ENCODE results near the gene SLIT1.

SLIT1 gene

DNA sequence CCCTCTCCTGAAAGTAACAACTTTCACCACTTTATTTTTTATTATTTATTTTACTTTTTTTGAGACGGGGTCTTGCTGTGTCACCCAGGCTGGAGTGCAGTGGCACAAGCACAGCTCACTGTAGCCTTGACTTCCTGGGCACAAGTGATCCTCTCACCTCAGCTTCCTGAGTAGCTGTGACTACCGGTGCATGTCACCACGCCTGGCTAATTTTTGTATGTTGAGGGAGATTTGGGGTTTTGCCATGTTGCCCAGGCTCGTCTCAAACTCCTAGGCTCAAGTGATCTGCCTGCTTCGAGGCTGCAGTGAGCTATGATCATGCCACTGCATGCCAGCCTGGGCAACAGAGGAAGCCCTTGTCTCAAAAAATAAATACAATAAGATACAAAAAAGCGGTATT, 14.9 kb upstream of the SLIT1 start:
- no peak for DNase-seq (ENCODE audit: low read depth)

DNA sequence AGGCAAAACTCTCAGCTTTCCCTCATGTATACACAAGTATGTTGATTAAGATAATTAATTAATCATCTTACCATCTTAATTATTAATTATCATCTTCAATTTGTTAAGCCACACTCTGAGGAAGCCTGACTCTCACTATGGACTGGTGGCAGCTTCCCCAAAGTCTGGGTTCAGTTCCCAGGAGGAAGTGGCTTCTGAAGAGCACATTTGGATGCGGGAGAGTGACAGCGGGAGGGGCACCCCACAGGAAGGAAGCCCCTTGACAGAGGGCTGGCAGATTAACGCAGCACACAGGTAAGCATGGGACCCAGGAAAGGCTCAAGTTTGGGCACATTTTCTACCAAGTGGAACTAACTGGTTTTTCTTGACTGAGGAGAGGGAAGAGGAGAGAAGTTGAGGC, 13.4 kb upstream of the SLIT1 start:
- DNase-seq (ENCODE audit: low read depth), result no peak

DNA sequence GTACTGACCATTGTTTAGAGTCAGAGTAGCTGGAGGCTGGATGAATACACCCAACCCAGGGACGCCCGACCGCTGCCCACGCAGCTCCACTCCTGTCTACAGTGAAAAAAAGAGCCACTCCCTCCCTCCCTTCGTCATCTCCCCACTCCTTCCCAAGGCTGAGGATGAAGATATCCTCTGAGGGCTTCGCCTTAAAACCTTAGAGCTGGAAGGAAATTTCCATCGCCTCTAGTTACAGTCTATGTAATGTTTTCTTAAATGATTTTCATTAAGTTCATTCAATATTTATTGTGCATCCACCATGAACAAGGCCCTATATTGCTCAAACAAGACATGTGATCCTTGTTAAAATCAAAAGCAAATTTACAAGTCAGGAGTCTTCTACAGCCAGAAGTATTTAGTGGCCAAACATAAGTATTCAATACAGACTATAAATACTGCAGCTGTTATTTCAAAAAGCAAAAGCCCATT, 11.3 kb upstream of the SLIT1 start:
- no peak for DNase-seq (ENCODE audit: low read depth)

DNA sequence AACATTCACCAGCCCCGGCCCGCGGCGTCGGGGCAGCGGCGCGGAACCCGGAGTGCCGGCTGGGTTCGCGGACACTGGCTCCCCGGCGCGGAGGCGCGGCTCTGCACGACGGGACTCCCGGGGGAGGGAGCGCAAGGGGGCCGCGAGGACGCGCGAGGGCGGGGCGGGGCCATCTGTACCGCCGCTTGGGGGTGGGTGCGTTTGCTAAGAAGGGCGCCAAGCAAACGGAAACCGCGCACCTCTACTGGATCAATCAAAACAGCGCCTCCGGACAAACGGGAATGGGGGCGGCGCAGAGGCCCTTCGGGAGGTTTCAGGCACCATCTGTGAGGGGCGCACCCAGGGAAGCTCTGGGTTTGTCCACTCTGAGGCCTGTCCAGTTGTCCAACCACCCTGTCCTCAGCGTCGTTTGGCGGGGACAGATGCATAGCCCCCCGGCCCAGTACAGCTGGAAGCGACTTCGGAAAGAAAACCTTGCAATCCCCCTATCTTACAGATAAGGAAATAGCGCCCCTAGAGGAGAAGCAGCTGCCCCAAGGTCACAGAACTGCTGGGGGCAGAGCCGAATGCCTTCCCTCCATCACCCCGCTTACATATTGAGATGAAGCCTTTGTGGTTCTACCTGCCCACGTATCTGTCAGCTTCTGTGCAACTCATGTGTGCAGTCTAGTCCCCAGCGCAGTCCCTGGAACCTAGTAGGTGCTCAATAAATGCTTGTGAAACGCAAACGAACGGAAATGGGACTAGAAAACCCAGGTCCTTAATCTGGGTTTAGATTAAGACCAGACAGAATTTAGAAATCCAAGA, 10.7 kb upstream of the SLIT1 start:
- DNase-seq (ENCODE audit: low read depth), result peak; percentile 80

DNA sequence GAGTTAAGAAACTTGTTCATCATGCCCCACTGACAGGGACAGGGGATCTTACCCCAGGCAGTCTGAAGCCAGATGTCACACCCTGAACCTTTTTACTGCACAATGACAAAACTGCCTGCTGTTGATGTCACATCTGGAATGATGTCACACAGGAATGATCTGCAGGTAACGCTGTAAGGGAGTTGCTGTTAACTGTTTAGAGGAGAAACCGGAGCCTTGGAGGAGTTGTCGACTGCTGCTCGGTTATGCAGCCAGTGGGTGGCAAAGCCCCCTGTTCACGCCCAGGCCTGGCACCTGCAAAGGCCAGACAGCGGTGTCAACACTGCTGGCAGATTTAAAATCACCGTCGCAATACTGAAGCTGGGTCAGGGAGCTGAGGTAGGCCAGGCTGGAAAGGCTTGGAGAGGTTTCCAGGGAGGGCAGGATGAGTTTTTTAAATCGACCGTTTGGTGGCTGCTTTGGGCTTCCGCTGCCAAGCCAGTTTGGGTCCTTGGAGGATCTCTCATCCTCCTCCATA, 10.0 kb upstream of the SLIT1 start:
- DNase-seq (ENCODE audit: low read depth), result no peak

DNA sequence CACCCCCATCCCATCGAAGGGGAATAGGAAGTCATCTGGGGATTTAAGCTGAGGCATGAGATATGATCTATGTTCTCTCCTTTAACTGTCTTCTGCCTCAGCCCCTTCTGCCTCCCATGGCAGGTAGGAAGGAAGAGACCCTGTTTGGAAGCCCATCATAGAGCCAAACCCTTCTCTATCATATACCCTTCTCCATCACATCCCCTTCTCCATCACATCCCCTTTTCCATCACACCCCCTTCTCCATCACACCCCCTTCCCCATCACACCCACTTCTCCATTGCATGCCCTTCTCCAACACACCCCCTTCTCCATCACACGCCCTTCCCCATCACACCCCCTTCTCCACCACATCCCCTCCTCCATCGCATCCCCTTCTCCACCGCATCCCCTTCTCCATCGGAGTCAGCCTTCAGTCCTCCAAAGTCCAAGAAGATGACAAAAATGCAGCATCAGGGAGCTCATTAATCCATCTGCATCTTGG, 7.2 kb upstream of the SLIT1 start:
- DNase-seq (ENCODE audit: low read depth), result no peak

DNA sequence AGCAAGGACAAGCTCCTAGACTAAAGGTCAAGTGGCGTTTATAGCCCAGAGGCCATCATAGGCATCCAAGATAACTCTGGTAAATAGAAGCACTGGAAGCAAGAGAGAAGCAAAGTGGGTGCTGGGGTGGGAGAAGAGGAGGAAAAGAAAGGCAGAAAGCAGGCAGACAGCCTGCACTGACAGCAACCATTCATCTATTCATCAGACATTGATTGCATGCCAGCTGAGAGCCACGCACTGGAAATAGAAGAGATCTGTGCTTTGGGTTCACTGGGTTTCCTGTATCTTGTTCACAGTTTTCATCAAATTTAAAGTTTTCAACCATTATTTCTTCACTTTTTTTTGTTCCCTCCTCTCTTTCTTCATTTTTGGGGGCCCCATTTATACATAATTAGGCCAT, 4.7 kb upstream of the SLIT1 start:
- no peak for DNase-seq (ENCODE audit: low read depth)

DNA sequence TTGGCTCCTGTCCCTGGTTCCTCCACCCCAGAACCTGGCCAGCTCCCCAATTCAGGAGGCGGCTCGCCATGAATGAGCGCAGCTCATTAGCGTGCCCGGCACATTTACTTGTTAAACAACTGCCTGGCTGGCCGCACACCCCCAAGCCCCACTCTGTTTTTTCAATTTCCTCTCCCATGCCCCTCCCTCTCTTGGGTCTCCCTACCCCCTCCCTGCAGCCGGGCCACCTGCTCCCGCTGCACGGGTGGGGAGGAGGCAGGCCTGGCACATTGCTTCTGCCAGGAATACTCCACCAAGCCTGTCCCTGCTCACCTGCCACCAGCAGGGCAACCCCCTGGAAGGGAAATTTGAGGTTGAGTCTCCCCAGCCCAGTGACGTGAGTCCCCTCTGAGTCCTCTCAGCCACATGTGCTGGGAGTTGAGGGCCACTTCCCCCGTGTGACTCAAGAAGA, 2.5 kb upstream of the SLIT1 start:
- no peak for DNase-seq (ENCODE audit: low read depth)

DNA sequence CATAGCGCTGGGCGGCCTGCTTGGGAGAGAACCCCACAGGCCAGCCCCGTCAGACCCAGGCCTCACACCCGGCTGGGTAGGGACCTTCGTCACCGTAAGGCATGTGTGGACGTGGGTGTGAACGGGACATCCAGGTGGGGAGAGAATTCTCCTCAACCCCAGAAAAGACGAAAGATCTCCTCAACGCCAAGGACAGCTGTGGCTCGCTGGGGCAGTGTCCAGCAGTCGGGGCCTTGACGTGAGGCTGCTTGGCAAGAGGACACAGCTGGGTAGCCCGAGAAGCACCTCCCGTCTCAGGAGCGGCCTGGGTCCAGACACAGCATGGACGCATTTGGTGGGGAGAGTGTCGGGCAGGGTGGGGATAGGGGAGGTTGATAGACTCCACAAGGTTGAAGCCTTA, 1.2 kb upstream of the SLIT1 start:
- no peak for DNase-seq (ENCODE audit: low read depth)

DNA sequence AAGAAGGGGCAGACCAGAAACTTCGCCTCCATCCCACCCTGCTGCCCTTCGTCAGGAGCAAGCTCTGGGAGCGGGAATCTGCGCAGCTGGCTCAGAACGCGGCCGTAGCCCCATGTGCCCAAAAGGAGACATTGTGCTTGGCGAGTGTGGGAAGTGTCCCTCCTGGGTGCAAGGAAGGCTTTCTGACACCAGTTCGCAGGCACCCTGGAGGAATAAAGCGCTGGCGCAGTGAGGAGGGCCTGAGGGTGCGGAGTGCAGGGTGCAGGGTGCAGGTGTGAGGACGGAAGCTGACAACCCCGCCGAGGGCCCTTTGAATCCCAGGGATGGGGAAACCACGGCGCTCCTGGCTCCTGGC, 811 bp downstream of the SLIT1 start:
- no peak for DNase-seq (ENCODE audit: low read depth)

DNA sequence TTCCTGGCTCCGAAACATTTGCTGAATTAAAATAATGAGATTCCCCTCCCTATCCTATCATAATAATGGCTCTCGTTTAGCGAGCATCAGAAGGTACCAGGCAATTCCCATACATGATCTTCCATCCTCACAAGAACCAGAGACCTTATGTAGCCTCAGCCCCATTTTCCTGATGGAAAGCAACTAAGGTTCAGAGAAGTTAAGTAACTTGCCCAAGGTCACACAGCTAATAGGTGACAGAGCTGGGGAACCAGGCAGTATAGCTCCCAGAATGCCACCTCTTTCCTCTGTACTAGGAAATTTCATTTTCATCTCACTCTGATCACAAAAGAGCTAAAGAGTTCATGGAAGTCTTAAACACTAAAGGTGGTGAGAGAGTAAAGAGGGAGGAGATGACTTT, 2.4 kb downstream of the SLIT1 start:
- no peak for DNase-seq (ENCODE audit: low read depth)

DNA sequence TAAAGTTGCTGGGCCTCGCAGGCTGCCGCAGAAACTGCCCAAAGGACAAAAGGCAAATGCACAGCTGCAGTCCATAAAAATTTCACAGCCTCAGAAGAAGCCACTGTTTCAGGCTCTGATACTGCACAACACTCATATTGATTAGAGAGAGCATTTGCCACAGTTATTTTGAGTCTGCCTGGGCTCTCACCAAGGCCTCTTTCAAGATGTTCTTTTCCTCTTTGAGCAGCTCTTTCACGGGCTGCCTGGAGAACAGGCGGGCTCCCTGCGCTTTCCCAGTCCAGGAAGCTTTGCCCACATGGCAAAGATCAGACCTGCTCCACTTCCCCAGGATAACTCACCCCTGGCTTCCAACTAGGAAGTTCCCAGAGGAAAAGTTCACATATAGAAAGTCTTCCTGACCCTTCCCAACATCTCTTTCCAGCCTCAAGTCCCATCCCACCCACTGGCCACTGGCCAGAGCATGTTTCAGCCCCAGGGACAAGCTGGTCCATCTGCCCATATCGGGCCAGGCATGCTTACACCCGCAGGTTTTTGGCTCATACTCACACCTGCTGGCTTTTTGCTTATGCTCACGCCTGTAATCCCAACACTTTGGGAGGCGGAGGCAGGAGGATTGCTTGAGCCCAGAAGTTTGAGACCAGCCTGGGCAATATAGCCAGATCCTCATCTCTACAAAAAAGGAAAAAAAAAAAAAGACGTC, 3.3 kb downstream of the SLIT1 start:
- no peak for DNase-seq (ENCODE audit: low read depth)

DNA sequence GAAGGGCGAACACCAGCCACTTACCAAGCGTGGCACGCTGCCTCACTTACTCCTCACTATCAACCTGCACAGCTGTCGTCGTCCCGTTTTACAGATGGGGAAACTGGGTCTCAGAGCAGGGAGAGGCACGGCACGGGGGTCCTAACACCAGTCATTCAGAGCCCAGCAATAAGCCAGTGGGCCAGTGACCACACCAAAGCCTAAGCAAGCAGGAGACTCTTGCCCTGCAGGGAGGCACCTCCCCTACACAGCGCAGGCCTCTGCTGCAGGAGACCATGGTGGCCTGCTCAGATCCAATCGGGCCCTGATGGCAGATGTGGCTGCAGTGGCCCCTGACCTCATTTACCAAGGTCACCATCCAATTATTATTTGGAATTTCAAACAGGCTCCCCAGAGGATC, 4.8 kb downstream of the SLIT1 start:
- DNase-seq (ENCODE audit: low read depth), result no peak

DNA sequence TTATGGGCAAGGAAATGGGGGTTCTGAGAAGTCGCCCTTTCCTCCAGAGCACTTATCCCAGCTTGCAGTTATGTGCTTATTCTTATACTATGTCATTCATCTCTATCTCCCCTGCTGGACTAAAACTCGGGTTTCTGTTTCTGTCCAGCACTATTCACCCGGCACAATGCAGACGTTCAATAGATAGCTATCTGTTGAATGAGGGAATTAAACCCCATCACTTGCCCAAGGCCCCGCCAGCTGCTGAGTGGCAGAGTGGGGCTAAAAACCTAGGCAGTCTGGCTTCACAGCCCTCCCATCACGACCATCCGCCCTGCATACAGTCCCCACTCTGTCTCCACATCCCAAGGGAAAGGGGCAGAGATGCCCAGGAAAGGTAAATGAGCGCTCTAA, 5.4 kb downstream of the SLIT1 start:
- no peak for DNase-seq (ENCODE audit: low read depth)

DNA sequence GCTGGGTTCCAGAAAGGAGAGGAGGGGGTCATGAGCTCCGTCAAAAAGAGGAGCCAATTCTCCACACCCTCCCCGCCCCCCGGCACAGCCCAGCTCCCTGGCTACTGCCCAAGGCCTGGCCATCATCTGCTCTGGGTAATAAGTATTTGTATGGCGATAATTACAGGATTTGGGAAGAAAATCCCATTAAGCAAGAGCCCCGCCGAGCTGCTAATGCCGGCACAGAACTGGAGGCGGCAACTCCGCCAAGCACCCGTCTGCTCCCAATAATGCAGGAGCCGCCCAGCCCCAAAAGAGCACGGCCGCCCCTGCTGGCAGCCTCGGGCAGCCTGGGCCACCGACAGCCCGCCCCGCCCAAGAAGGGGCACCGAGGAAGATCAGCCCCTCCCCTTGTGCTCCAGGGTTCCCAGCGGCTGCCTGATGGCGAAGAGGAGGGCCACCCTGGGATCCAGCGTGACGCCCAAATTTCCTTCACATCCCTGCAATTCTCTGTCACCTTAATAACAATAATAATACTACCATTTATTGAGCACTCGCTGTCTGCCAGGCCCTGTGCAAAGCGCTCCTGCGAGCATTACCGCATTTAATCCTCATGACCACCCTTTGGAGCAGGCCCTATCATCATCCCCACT, 5.9 kb downstream of the SLIT1 start:
- DNase-seq (ENCODE audit: low read depth), result peak; percentile 29

DNA sequence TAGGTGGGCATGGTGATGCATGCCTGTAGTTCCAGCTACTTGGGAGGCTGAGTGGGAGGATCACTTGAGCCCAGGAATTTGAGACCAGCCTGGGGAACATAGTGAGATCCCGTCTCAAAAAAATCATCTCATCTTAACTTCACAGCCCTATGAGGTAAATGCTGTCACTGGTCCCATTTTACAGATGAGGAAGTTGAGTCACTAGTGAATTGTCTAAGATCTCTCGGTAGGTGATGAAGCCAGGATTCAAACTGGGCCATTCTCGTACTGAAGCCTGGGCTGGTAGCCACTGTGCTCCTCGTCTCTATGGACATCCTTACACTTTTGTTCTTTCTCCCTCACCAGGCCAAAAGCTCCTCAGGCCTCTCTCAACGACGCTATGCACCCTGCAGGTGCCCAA, 6.4 kb downstream of the SLIT1 start:
- no peak for DNase-seq (ENCODE audit: low read depth)

DNA sequence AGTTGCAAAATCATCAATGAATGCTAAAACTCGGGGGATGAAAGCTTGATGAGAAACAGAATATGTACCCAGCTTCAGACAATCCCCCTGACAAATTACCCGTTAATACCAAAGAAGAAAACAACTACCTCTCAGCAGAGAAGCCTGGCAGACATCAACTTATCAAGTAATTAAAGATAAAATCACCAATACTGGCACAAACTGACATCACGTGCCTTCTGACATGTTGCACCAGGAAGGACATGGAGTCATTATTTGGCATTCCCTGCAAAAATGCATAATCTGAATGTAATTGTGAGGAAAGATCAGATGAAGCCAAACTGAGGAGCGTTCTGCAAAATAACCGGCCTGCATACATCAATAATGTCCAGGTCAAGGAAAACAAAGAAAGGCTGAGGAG, 7.7 kb downstream of the SLIT1 start:
- DNase-seq (ENCODE audit: low read depth), result no peak

DNA sequence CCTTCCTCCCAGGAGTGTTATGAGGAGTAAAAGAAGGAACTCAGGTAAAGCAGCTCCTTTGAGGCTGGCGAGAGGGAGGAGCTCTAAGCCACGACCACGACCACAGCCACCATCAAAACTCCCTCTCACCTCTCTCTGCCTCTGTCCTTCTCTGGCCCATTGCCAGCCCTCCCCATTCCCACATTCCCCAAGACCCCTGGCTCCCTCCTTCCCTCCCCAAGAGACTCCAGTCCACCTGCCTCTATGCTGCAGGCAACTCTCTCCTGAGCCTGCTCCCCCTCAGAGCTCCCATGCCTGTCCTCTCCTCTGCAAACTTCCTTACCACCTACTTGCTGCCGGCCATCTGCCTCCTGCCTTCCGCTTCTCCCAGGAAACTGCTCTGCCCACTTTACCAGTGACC, 9.5 kb downstream of the SLIT1 start:
- no peak for DNase-seq (ENCODE audit: low read depth)

DNA sequence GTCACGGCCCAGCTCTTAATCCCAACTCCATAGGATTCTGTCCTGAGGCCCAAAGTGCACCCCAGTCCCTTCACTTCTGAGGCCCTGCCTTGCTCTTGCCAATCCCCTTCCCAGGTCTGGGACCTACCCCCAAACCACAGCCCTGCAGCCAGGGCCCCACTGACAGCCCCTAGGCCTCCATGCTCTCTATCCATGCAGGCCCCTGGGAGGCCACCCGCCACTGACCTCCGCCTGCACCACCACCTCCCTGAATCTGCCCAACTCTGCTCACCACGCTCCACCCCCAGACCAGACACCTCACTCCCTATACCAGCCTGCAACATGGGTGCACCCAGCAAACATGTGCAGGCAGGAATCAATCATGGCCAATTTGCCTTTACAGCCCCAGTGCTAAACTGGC, 10.2 kb downstream of the SLIT1 start:
- no peak for DNase-seq (ENCODE audit: low read depth)

DNA sequence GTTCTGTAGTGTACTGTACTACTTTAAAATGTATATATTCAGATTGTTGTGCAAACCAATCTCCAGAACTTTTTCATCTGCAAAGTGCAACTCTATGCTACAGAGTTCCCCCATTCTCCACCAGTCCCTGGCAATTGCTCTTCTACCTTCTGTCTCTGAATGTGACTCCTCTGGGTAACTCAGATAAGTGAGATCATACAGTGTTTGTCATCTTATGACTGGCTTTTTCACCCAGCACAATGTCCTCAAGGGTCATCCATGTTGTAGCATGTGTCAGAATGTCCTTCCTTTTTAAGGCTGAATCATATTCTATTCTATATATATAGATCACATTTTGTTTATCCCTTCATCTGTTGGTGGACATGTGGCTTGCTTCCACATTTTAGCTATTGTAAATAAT, 10.8 kb downstream of the SLIT1 start:
- DNase-seq (ENCODE audit: low read depth), result peak; percentile 9

DNA sequence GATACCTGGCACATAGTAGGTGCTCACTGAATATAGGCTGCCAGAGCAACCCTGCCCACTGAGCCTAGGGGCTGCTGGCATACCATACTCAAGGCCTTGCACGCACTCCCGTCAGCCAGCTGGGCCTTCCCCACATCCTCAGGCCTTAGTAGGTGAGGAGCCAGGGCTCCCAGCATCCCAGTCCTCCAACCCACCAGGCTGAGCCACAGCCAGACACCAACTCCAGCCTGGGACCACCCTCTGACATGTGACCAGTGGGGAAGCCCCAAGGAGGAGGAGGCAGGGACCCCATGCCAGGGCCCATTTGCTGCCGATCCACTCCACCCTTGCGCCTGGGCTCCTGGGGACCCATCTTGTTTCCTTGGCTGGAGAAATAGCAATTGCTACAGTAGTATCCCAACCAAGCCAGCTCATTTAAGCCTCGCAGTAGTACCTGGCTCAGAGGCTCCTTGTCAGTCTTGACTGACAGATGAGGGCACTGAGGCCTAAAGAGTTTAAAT, 11.4 kb downstream of the SLIT1 start:
- DNase-seq (ENCODE audit: low read depth), result no peak

DNA sequence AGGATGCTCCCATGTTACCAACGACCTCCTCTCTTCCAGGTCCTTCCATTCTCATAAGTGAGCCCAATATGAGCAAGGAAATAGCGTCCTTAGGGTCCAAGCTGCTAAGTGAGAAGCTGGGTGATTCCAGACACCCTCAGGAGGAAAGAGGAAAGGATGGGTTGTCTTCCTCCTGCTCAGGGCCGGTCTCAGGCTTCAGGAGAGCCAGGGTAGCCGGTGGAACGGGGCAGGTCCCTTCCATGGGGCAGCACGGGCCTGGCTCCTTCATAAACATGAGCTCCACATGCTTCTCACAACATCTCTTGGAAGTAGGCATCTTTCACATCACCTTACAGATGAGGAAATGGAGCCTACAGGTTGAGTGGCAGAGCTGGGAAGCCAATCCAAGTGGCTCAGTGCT, 12.7 kb downstream of the SLIT1 start:
- DNase-seq (ENCODE audit: low read depth), result no peak

DNA sequence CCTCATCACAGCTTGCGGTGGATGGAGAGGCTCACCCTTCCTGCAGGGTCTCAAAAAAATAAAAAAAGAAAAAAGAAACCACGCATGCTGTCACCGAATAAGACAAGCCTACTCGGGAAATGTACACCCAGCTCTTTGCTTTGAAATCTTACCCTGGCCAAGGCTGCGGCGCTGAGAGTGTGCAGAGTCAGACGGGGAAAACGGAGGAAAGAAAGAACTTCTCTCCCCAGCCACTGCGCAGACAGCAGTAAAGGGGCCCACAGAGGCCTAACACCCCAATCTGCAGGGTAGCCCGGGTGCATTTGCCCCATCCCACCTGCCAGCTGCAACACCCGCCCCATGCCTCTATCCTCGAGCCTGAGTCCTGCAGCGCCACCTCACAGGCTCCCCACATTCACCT, 14.8 kb downstream of the SLIT1 start:
- no peak for DNase-seq (ENCODE audit: low read depth)
